DMS 273 treated with DMSO at 0.1 percent for 48 hours (cell line): Measurements from ENCODE around the gene PRAME.
"Not testable (repeated sequence)": the region's sequence is repeated elsewhere in the genome, so short reads cannot be mapped to it uniquely, and the experiment has no call there.

Experiments used
- DNase-seq: peaks from one replicate; lab custom pipeline; 2025; lab: John Stamatoyannopoulos, UW

Gene PRAME

GRCh38 chr22:22550789-22551434, 8.2 kb downstream of the PRAME start:
- DNase-seq: no peak

- DNase-seq: no peak
These were observed 10.2 kb downstream of the PRAME start for GRCh38 chr22:22548910-22549309.

DNA sequence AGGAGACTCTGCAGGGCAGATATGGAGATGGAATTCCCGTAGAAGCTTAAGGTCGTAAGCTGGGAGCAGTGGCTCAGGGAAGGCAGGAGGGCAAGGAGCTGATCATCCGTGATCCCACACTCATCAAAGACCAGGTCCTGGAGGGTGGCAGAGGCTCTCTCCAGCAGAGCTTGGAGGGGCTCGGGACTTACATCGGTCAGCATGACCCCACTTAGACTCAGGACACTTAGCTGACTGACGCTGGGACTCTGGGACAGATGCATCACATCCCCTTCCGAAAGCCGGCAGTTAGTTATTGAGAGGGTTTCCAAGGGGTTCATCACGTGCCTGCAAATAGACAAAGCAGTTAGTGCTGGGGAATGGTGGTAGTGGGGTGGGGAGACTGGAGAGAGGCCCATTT, 10.7 kb downstream of the PRAME start:
- DNase-seq: no peak

GRCh38 chr22:22547692-22548300, 11.3 kb downstream of the PRAME start:
- DNase-seq: no peak

- no peak for DNase-seq
These were observed 11.8 kb downstream of the PRAME start for GRCh38 chr22:22547226-22547625.

- no peak for DNase-seq
These were observed 12.6 kb downstream of the PRAME start for GRCh38 chr22:22546490-22546889.

DNA sequence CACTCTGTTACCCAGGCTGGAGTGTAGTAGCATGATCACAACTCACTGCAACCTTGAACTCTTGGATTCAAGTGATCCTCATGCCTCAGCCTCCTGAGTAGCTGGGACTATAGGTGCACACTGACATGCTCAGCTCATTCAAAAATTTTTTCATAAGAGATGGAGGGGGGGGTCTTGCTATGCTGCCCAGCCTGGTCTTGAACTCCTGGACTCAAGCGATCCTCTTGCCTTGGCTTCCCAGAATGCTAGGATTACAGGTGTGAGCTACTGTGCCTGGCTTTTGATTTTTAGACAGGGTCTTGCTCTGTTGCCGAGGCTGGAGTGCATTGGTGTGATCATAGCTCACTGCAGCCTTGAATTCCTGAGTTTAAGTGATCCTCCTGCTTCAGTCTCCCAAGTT, 14.0 kb downstream of the PRAME start:
- DNase-seq: no peak

DNA sequence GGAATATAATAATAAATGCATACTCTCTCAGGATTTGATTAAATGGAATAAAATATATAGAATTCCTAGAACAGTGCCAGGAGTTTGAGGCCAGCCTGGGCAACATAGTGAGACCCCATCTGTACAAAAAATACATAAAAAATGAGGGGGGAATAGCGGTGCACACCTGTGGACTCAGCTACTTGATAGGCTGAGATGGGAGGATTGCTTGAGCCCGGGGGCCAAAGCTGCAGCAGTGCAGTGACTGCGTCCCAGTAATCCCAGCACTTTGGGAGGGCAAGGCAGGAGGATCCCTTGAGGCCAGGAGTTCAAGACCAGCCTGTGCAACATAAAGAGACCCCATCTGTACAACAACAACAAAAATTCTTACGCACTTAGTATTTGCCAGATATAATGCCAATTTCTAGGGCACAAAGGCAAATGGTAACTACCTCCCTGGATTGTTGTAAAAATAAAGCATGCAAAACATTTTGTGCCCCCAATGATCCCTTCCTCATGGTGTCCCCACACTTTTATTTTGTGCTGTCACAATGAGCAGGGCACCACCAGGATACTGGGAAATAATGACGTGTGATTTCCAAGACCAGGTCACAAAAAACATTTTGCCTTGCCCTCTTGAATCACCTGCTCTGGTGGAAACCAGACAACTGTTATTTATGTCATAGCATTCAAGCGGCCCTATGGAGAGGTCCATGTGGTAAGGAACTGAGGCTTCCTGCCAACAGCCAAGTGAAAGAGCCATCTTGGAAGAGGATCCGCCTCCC, 20.7 kb downstream of the PRAME start:
- DNase-seq: no peak

DNA sequence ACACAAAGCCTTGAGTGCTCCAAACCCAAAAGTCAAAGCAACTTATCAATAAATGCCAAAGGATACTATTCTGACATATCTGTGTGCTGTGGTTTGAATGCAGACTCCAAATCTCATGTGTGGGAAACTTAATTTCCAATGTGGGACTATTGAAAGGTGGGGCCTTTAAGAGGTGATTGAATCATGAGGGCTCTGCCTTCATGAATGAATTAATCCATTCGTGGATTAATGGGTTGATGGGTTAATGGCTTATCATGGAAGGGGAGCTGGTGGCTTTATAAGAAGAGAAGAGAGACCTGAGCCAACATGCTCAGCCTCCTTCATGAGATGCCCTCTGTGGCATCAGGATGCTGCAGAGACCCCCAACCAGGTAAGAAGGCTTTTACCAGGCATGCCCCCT, 22.1 kb downstream of the PRAME start:
- no peak for DNase-seq

DNA sequence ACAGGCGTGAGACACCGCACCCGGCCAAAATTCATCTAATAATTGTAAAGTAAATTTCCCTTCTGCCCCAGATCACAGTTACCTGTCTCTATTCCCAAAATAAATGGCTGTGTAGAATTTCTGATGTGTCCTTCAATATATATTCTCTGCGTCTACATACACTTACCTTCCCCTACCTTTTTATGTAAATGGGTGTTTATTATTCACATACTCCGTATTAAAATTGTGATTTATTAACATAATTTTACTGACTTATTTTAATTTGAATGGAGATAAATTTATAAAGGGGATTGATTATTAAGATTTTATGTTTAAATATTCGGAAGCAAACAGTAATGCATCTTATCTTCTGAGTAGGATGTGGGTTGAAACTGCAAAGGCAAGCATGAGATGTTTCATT, 22.6 kb downstream of the PRAME start:
- no peak for DNase-seq

DNA sequence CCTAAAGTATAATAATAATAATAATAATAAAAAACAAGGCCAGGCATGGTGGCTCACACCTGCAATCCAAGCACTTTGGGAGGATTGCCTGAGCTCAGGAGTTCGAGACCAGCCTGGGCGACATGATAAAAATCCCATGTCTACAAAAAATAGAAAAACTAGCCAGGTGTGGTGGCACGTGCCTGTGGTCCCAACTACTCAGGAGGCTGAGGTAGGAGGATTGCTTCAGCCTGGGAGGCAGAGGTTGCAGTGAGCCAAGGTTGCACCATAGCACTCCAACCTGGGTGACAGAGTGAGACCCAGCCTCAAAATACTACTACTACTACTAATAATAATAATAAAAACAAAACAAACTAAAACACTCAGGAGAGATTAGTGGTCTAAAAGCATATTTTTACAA, 23.4 kb downstream of the PRAME start:
- DNase-seq: no peak

- no peak for DNase-seq
These were observed 24.3 kb downstream of the PRAME start for GRCh38 chr22:22534604-22535415.

DNA sequence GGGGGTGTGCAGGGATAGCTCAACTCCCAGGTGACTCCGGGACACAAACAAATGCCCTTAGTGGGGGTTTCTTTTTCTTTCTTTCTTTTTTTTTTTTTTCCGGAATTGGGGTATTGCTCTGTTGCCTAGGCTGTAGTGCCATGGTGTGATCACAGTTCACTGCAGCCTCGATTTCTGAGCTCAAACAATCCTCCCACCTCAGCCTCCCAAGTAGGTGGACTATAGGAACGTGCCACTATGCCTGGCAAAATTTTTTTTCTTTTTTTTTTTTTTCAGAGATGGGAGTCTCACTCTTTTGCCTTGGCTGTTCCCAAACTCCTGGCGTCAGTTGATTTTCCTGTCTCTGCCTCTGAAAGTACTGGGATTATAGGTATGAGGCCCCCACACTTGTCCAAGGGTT, 25.2 kb downstream of the PRAME start:
- no peak for DNase-seq

DNA sequence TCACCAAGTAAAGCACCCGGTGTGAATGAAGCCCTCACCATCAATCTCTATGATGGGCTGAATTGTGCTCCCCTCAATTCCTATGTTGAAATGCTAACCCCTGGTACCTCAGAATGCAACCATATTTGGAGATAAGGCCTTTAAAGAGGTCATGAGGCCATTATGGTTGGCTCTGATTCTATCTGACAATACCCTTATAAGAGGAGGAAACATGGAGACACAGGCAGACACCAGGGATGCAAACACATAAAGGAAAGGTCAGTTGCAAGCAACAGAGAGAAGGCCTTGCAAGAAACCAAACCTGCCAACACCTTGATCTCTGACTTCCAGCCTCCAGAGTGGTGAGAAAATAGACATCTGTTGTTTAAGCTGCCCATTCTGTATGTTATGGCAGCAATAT, 25.6 kb downstream of the PRAME start:
- no peak for DNase-seq

DNA sequence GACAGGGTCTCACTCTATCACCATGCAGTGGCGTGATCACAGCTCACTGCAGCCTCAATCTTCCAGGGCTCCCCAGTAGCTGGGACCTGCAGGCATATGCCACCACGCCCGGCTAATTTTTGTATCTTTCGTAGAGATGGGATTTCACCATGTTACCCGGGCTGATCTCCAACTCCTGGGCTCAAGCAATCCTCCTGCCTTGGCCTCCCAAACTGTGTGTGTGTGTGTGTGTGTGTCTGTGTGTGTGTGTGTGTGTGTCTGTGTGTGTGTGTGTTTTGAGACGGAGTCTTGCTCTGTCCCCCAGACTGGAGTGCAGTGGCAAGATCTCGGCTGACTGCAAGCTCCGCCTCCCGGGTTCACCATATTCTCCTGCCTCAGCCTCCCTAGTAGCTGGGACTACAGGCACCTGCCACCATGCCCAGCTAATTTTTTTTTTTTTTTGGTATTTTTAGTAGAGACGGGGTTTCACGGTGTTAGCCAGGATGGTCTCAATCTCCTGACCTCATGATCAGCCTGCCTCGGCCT, 26.5 kb downstream of the PRAME start:
- not testable (repeated sequence) for DNase-seq

GRCh38 chr22:22531770-22532546, 27.1 kb downstream of the PRAME start:
- DNase-seq: no peak

DNA sequence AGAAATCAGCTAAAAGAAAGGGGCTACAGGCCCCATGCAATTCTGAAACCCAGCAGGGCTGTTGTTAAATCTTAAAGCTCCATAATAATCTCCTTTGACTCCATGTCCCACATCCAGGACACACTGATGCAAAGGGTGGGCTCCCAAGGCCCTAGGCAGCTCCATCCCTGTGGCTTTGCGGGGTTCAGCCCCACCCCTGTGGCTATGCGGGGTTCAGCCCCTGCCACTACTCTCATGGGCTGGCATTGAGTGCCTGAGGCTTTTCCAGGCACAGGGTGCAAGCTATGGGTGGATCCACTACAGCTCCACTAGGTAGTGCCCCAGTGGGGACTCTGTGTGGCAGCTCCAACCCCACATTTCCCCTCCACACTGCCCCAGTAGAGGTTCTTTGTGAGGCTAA, 30.3 kb downstream of the PRAME start:
- no peak for DNase-seq

- DNase-seq: no peak
These were observed 31.8 kb downstream of the PRAME start for GRCh38 chr22:22527312-22527711.

DNA sequence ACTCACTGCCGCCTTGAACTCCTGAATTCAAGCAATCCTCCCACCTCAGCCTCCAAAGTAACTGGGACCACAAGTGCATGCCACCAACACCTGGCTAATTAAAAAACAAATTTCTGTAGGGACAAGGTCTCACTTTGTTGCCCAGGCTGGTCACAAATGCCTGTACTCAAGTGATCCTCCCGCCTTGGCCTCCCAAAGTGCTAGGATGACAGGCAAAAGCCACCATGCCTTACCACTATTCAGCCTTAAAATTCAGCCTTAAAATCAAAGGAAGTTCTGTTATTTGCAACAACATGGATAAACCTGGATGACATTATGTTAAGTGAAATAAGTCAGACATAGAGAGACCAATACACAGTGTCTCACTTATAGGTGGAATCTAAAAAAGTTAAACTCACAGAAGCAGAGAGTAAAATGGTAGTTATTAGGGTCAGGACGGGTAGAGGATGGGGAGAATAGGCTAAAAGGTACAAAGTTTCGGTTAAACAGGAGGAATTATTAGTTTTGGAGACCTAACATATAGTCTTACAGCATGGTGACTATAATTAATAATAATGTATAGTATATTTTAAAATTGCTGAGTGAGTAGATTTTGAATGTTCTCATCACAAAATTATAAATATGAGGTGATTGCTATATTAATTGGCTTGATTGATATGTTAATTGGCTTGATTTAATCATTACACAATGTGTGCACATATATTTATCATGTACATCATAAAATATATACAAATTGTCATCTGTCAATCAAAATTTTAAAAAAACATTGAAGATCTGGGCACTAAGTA, 32.7 kb downstream of the PRAME start:
- no peak for DNase-seq

- no peak for DNase-seq
These were observed 35.6 kb downstream of the PRAME start for GRCh38 chr22:22523494-22523893.

- no peak for DNase-seq
These were observed 37.4 kb downstream of the PRAME start for GRCh38 chr22:22521631-22522030.
